Skeletal muscle tissue (tissue), 4 donors: ENCODE results near the gene GLIPR2. TPM values are rescaled to one million over a fixed set of nuclear protein-coding genes. Genes with fewer than 3 reads are reported as not detected.
A peak's percentile ranks its signal among the peaks of the same experiment; 100 is the strongest.

ENCODE experiments used
- H3K27ac ChIP-seq: one replicate; pipeline ENCODE4 v1.7.0; 2013; ENCODE audit warnings: mild to moderate bottlenecking, low read depth, low read length, inconsistent platforms
- H3K27me3 ChIP-seq, 3 donors: one replicate each; pipeline ENCODE4 v1.7.0; 2013; ENCODE audit warnings: low read length in 3 of 3; ENCODE audit not compliant: control insufficient read depth in 3 of 3, insufficient read depth in 3 of 3
- H3K36me3 ChIP-seq, 3 donors: one replicate each; pipeline ENCODE4 v1.7.0; 2013; ENCODE audit warnings: low read length in 3 of 3; ENCODE audit not compliant: control insufficient read depth in 3 of 3, insufficient read depth in 3 of 3
- H3K4me1 ChIP-seq, 3 donors: one replicate each; pipeline ENCODE4 v1.7.0; 2013; ENCODE audit warnings: low read length in 3 of 3, mild to moderate bottlenecking in 3 of 3; ENCODE audit not compliant: control insufficient read depth in 3 of 3, insufficient read depth in 3 of 3
- H3K4me3 ChIP-seq, 3 donors: one replicate each; pipeline ENCODE4 v1.7.0; 2013; ENCODE audit warnings: low read length in 3 of 3
- H3K9ac ChIP-seq, 3 donors: one replicate each; pipeline ENCODE4 v1.7.0; 2013; ENCODE audit warnings: low read length in 3 of 3, mild to moderate bottlenecking in 3 of 3, moderate library complexity in 2 of 3, low read depth in 1 of 3
- H3K9me3 ChIP-seq, 3 donors: one replicate each; pipeline ENCODE4 v1.7.0; 2013; ENCODE audit warnings: low read length in 3 of 3; ENCODE audit not compliant: control insufficient read depth in 3 of 3
- total RNA-seq: library from RNA; depleted of rRNA; stranded (reverse); fragments of >200 nt; gene quantifications from one replicate; pipeline ENCODE4 v1.2.3, GENCODE V29; 2014
- donor health status: Osteomylitis.

Gene GLIPR2
- total RNA-seq, 1 donor from 2014 or later = 69.4 TPM

DNA sequence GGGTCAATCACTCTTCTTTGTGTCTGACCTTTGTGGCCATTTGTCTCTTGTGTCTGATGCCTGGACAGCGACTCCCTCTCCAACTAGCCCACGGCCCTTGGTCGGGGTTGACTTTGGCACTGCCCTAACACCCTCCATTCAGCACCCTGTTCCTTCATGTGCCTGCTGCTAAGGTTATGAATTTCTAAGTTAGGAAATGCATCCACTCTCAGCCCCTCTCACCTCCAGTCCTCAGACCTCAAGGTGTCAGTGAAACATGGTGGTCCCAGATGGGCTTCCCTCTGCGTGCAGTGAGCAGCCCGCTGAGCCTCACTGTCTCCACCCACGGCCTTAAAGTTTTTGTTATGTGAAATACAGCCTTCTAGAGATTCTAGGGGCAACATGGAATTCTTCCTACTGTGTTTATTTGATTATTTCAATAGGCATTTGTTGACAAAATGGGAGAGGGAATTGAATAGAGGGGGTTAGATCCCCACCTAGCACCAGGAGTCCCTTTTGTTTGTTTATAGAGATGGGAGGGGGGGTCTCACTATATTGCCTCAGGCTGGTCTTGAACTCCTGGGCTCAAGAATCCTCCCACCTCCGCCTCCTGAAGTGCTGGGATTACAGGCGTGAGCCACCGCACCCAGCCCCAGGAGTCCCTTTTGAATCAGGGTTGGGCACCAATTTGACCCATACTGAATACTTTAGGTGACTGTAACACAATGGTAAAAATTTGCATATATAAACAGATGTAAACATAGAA, 1.6 kb upstream of the GLIPR2 start:
- H3K27ac ChIP-seq = no peak overlapping the region
- no peak overlapping the region for H3K9ac ChIP-seq
- no peaks in the 10 kb centered on the region for H3K36me3 ChIP-seq
- no peak overlapping the region for H3K4me3 ChIP-seq
- no peaks in the 10 kb centered on the region for H3K9me3 ChIP-seq
- H3K27me3 ChIP-seq = peaks cover 0 to 24% (median 13%) of the 10 kb centered on the region in 3 donors
- peaks cover 12 to 23% (median 21%) of the 10 kb centered on the region in 3 donors for H3K4me1 ChIP-seq

DNA sequence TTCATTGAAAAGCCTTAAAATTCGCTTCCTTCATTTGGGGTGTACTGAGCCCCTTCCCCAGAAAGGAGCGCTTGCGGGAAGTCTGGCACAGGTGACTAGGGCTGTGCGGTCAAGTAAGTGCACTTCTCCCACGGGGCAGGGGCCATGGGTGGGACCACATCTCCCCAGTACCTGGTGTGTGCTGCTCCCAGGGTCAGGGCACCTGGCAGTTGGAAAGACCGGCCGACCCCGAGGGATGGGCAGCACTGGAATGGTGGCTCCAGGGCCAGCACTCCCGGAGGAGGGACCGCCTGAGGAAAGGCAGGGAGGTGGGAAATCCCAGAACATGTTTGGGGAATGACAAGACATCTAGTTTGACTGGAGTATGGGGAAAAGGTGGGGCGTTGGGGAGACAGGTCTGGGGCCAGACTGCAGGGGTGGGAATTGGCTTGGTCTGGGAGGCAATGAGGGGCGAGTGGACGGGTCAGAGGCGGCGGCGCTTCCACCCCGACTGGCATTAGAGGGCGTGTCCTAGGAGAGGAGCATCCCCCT, 727 bp upstream of the GLIPR2 start:
- Histone ChIP-seq H3K9me3 (no peaks in the 10 kb centered on the region), H3K9ac (peak overlapping the region in 2 of 3 donors; percentile 66 to 79), H3K4me1 (peaks cover 17 to 29% (median 28%) of the 10 kb centered on the region in 3 donors), H3K27me3 (peaks cover 0 to 24% (median 13%) of the 10 kb centered on the region in 3 donors), H3K27ac (no peak overlapping the region), H3K4me3 (peak overlapping the region; percentile 43 to 75 (median 69)), H3K36me3 (no peaks in the 10 kb centered on the region)

DNA sequence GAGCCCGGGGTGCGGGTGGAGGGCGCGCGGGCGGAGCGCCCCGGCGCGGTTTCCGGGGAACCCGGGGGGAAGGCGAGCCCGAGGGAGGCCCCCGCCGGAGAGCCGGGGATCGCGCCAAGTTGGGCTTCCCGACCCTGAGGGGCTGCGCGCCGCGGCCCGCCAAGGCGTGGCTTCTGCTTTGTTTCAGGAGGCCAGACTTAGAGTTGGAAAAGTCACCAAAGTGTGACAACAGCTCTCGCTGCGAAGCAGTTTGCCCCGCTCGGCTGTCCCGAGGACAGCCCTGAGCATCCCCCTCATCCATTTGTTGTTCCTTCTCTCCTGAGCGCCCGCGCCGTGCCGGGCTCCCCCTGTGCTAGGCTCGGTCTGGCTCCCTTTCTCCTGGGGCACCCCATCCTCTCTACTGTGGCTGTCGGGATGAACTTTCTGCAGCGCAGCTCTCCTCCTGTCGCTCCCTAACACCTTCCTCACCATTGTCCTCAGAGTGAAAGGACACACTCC, 410 bp downstream of the GLIPR2 start:
- Histone ChIP-seq H3K4me1 (peaks cover 17 to 31% (median 30%) of the 10 kb centered on the region in 3 donors), H3K27me3 (peaks cover 0 to 24% (median 13%) of the 10 kb centered on the region in 3 donors), H3K27ac (no peak overlapping the region), H3K9me3 (no peaks in the 10 kb centered on the region), H3K4me3 (peak overlapping the region; percentile 69 to 80 (median 75)), H3K9ac (peak overlapping the region; percentile 66 to 79 (median 68)), H3K36me3 (no peaks in the 10 kb centered on the region)

DNA sequence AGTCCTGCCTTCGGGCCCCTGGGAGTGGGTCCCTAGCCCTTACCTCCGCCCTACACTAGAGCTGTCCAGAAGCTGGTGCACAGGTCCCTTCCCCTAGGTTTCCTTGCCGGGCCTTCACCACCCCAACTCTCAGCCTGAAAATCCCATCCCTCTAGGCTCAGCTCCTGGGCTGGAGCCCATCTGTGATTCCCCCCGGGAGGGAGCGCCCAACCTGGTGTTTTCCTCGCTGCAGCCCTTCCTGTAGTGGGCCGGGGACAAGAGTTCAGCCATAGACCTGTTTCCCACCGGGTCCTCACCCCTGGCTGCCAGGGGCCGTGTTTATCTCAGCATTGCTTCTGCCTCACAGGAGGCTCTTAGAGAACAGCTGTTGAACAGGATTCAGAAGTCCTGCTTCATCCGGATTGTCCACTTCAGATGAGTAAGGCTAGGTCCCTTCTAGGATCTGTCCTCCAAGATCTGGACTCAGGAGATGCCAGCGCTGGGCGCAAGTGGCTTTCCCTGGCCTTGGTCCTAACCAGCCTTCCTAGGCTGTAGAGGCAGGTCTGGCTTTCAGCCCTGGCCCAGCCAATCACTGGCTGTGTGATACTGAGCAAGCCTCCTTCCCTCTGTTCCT, 965 bp downstream of the GLIPR2 start:
- no peak overlapping the region for H3K27ac ChIP-seq
- H3K4me1 ChIP-seq = peaks cover 22 to 36% (median 36%) of the 10 kb centered on the region in 3 donors
- no peaks in the 10 kb centered on the region for H3K36me3 ChIP-seq
- peak overlapping the region; percentile 69 to 80 (median 75) for H3K4me3 ChIP-seq
- H3K9me3 ChIP-seq = no peaks in the 10 kb centered on the region
- H3K27me3 ChIP-seq = peaks cover 2 to 24% (median 13%) of the 10 kb centered on the region in 3 donors
- peak overlapping the region; percentile 66 to 79 (median 68) for H3K9ac ChIP-seq

DNA sequence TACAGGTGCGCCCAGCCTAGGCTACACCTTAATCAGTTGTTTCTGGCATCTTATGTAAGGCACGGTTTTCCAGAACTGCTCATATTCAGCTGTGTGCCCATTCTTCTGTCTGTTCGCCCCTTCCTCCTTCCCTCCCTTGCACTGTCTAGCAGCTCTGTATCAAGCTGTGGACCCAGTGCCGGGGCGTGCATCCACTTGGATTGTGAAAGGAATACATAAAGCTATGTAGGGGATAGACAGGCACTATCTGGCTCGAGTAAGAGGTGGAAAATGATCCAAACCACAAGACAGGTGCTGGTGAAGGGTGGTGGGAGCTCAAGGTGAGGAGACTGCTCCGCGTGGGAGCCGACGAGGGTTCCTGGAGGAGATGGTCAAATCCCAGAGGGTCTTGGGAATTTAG, 2.0 kb downstream of the GLIPR2 start:
- Histone ChIP-seq H3K9ac (no peak overlapping the region), H3K27me3 (peaks cover 2 to 24% (median 13%) of the 10 kb centered on the region in 3 donors), H3K27ac (no peak overlapping the region), H3K4me1 (peaks cover 29 to 45% (median 42%) of the 10 kb centered on the region in 3 donors), H3K9me3 (no peaks in the 10 kb centered on the region), H3K4me3 (no peak overlapping the region), H3K36me3 (no peaks in the 10 kb centered on the region)

DNA sequence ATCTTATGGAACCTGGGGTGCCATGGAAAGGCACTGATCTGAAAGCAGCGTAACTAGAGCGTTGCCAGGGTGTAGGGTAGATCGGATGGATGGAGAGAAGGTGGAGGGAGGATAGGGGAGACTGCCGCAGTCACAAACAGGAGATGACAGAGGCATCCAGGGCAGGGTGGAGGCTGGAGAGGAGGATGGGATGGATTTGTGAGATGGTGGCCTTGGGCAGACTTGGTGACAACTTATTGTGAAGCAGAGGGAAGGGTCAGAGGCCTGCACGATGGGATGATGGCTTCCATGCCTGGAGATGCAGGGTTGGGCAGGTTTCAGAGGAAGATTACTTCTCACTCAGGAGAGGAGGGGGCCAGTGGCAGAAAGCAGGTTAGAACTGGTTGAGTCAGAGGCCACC, 2.4 kb downstream of the GLIPR2 start:
- Histone ChIP-seq H3K27ac (no peak overlapping the region), H3K9me3 (no peaks in the 10 kb centered on the region), H3K9ac (no peak overlapping the region), H3K27me3 (peaks cover 2 to 24% (median 13%) of the 10 kb centered on the region in 3 donors), H3K4me1 (peaks cover 29 to 45% (median 44%) of the 10 kb centered on the region in 3 donors), H3K4me3 (no peak overlapping the region), H3K36me3 (no peaks in the 10 kb centered on the region)

DNA sequence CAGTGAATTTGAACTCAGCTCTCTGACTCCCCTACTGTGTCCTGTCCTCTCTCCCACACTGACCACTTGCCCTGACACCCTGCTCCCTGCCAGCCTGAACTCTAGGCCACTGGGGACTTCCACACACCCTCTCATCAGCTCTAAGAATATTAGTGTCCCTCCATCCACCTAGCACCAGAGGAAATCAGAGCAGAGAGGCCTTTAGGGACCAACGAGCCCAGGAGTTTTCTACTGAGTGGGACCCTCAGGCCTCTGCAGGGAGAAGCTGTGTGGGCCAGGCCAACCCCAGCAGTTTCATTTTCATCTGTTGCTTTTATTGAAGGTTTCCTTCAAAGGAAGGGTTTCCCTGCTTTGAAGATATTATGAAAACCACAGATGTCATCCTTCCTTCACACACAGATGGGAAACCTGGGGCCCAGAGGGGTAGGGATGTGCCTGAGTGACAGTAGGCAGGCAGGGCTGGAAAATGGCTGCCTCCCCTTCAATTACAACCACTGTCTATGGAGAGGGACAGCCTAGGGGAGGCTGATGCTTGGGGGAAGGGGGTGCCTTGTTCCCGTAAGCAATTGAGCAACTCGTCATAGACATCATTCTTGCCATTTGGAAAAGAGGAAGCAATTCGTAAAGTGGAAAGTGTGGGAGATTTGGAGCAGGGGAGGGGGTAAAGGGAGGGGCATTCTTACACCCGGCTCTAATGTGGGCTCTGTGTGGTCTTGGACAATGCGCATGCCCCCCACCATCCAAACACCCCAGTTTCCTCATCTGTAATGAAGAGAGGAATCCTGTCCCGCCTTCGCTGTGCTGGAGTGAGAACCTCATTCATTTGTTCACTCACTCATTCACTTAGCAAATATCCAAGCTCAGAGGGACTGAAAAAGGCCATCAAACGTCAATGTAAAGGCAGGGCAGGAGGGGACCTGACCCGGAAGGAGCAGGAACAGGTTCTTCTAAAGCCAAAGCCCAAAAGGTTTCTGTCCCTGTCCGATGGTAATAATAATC, 3.9 kb downstream of the GLIPR2 start:
- peak overlapping the region; percentile 75 for H3K27ac ChIP-seq
- H3K27me3 ChIP-seq = peaks cover 2 to 24% (median 13%) of the 10 kb centered on the region in 3 donors
- H3K4me3 ChIP-seq = no peak overlapping the region
- no peaks in the 10 kb centered on the region for H3K9me3 ChIP-seq
- H3K4me1 ChIP-seq = peaks cover 29 to 45% (median 44%) of the 10 kb centered on the region in 3 donors
- peaks cover 0 to 4% (median 0%) of the 10 kb centered on the region in 3 donors for H3K36me3 ChIP-seq
- H3K9ac ChIP-seq = no peak overlapping the region

DNA sequence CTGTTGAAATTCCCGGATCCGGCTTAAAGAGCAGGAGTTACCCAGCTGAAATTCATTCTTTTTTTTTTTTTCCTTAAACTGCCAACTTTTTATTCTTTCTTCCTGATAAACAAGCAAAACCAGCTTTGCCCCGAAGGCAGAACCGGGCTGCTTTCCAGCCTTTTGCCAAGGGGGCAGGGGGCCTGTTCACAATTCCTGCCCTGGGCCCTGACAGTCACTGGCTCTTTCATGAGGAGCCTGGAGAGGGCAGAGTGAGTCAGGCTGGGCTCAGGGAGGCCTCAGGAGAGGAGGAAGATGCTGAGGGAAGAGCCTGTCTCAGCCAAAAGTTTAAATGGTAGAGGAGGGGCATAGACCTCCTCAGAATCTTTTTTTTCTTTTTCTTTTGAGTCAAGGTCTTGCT, 4.8 kb downstream of the GLIPR2 start:
- Histone ChIP-seq H3K27ac (peak overlapping the region; percentile 75), H3K4me1 (peaks cover 27 to 38% (median 38%) of the 10 kb centered on the region in 3 donors), H3K4me3 (no peak overlapping the region), H3K27me3 (peaks cover 2 to 19% (median 8%) of the 10 kb centered on the region in 3 donors), H3K36me3 (peaks cover 0 to 4% (median 0%) of the 10 kb centered on the region in 3 donors), H3K9me3 (peaks cover 0 to 3% (median 0%) of the 10 kb centered on the region in 3 donors), H3K9ac (no peak overlapping the region)

DNA sequence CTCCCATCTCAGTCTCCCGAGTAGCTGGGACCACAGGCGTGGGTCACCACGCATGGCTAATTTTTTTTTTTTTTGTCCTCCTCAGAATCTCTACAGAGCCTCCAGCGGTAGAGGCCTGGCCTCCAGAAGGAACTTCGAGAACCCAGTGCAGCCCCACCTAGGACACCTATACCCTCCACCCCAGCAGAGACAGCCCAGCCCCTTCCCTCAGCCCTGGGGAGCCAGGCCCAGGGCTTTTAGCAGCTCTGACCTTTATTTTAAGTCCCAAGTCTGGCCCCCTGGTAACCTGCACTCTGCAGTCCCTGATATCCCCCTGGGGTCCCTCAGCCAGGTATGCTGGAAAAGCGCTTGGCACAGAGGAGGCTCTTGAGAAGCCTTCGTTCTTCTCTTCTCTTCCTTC, 5.2 kb downstream of the GLIPR2 start:
- Histone ChIP-seq H3K27me3 (peaks cover 2 to 19% (median 8%) of the 10 kb centered on the region in 3 donors), H3K9ac (no peak overlapping the region), H3K4me1 (peaks cover 27 to 38% (median 36%) of the 10 kb centered on the region in 3 donors), H3K9me3 (peaks cover 0 to 3% (median 0%) of the 10 kb centered on the region in 3 donors), H3K27ac (peak overlapping the region; percentile 75), H3K4me3 (no peak overlapping the region), H3K36me3 (peaks cover 0 to 4% (median 0%) of the 10 kb centered on the region in 3 donors)
